ENCODE results near the gene CMTR1.

CMTR1 gene

GRCh38 chr6:37491830-37492208 lies 58.8 kb downstream of the CMTR1 start:
- no peak for DNase-seq (ENCODE audit: low read depth)
- no peak overlapping the region for H3K4me3 ChIP-seq (replicated peaks; ENCODE audit: low read depth, low read length)
- no peak for TF ChIP-seq CTCF (IDR thresholded peaks at IDR 0.05; ENCODE audit: low read length, missing control alignments)

- no peak for TF ChIP-seq CTCF (IDR thresholded peaks at IDR 0.05; ENCODE audit: low read length, missing control alignments)
- DNase-seq (ENCODE audit: low read depth): no peak
Observed at GRCh38 chr6:37492236-37492972, 59.4 kb downstream of the CMTR1 start.

GRCh38 chr6:37492991-37493660 lies 60.1 kb downstream of the CMTR1 start:
- no peak overlapping the region for H3K4me3 ChIP-seq (replicated peaks; ENCODE audit: low read depth, low read length)
- no peak for TF ChIP-seq CTCF (IDR thresholded peaks at IDR 0.05; ENCODE audit: low read length, missing control alignments)
- DNase-seq (ENCODE audit: low read depth): no peak

More at GRCh38 chr6:37492236-37492972, 59.4 kb downstream of the CMTR1 start:
- H3K4me3 ChIP-seq (replicated peaks; ENCODE audit: low read depth, low read length): no peak overlapping the region

- H3K4me3 ChIP-seq (replicated peaks; ENCODE audit: low read depth, low read length): no peak overlapping the region
- TF ChIP-seq CTCF (IDR thresholded peaks at IDR 0.05; ENCODE audit: low read length, missing control alignments): no peak
- no peak for DNase-seq (ENCODE audit: low read depth)
Observed at GRCh38 chr6:37493661-37493995, 60.6 kb downstream of the CMTR1 start.

- TF ChIP-seq CTCF (IDR thresholded peaks at IDR 0.05; ENCODE audit: low read length, missing control alignments): no peak
- no peak overlapping the region for H3K4me3 ChIP-seq (replicated peaks; ENCODE audit: low read depth, low read length)
- DNase-seq (ENCODE audit: low read depth): no peak
Observed at GRCh38 chr6:37495244-37495934, 62.4 kb downstream of the CMTR1 start.

- H3K4me3 ChIP-seq (replicated peaks; ENCODE audit: low read depth, low read length): no peak overlapping the region
- TF ChIP-seq CTCF (IDR thresholded peaks at IDR 0.05; ENCODE audit: low read length, missing control alignments): no peak
- DNase-seq (ENCODE audit: low read depth): no peak
Observed at GRCh38 chr6:37496951-37497885, 64.2 kb downstream of the CMTR1 start.
